Neural progenitor cell (in vitro differentiated cells): ENCODE results near the gene OPCML.

Source experiments
- EZH2phosphoT487 ChIP-seq: fragments of 200-600 bp; sonication (generic); IDR thresholded peaks from 2 replicates; pipeline ENCODE4 v1.6.1; 2017; ENCODE audit warnings: antibody characterized with exemption
- TF ChIP-seq, protein P1 (sequence below): fragments of 200-600 bp; sonication (generic); IDR thresholded peaks from 2 replicates; pipeline ENCODE4 v1.5.1; 2017; ENCODE audit warnings: antibody characterized with exemption, mild to moderate bottlenecking

DNA sequence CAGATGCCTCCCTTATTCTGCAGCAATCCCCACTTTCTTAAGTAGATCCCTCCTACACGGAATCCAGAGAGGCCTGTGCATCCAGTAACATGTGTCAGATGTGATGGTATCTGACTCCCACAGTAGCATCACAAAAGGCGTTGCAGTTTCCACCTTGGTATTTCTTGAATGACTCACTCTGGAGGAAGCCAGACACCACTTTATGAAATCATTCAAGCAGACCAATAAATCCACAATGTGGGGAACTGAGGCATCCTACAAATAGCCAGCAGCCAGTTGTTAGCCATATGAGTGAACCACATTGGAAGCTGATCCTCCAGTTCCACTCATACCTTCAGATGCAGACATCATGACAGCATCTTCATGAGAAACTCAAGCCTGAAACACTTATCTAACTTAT, 798.1 kb downstream of the OPCML start:
- TF ChIP-seq, protein P1, sequence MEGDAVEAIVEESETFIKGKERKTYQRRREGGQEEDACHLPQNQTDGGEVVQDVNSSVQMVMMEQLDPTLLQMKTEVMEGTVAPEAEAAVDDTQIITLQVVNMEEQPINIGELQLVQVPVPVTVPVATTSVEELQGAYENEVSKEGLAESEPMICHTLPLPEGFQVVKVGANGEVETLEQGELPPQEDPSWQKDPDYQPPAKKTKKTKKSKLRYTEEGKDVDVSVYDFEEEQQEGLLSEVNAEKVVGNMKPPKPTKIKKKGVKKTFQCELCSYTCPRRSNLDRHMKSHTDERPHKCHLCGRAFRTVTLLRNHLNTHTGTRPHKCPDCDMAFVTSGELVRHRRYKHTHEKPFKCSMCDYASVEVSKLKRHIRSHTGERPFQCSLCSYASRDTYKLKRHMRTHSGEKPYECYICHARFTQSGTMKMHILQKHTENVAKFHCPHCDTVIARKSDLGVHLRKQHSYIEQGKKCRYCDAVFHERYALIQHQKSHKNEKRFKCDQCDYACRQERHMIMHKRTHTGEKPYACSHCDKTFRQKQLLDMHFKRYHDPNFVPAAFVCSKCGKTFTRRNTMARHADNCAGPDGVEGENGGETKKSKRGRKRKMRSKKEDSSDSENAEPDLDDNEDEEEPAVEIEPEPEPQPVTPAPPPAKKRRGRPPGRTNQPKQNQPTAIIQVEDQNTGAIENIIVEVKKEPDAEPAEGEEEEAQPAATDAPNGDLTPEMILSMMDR: no peak
- no peak for TF ChIP-seq EZH2phosphoT487
